ENCODE data around the gene NUDT16L1.

Gene NUDT16L1

GRCh38 chr16:4694642-4695451, 1.5 kb downstream of the NUDT16L1 start:
- peaks cover 14% of the 10 kb centered on the region for H3K4me1 Mint-ChIP-seq
- H3K36me3 Mint-ChIP-seq = peaks cover 63% of the 10 kb centered on the region
- DNase-seq (ENCODE audit: low spot score in 2 of 2) (peak in 1 of 2 donors; percentile 52), ATAC-seq (no peak)
- peak overlapping the region; percentile 73 for H3K4me3 Mint-ChIP-seq
- H3K27ac Mint-ChIP-seq = peak overlapping the region; percentile 45
- no peaks in the 10 kb centered on the region for H3K9me3 Mint-ChIP-seq

- H3K4me3 Mint-ChIP-seq = peak overlapping the region; percentile 73
- H3K4me1 Mint-ChIP-seq = peaks cover 14% of the 10 kb centered on the region
- no peak for ATAC-seq
- peak overlapping the region; percentile 45 for H3K27ac Mint-ChIP-seq
- peaks cover 66% of the 10 kb centered on the region for H3K36me3 Mint-ChIP-seq
- no peaks in the 10 kb centered on the region for H3K9me3 Mint-ChIP-seq
- DNase-seq (ENCODE audit: low spot score in 2 of 2) = peak in 1 of 2 donors; percentile 46
These were observed 2.3 kb downstream of the NUDT16L1 start for GRCh38 chr16:4695473-4696171.

DNA sequence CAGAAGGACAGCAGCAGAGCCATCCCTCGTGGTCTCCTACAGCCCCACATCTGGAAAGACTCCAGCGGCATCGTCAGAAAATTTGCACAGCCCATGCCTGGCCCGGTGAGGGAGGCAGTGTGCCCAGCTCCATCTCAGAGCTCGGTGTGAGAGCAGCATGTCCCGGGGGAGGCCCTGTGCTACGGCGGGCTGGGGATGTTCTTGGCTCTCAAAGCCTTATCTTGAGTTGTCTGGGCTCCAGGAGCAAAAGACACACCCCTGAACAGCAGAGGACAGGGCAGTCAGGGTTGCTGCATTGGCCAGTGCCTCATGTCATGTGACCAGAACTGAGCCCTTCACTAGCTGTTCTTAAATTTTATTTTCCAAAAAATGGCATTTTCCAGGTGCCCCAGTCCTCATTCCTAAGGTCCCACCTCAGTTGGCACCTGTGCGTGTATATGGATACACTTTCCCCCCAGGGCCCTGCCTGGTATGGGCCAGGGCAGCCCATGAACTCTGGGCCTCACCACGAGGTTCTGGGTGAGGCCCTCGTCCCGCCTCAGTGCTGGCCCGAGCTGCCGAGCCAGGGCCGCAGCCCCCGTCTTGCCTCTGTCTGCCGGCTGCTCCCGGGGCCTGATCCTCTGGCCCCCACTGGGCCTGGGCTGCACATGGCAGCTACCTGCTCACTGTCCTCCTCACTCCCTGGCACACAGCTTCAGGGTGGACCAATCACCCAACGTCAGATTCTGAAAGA, 3.0 kb downstream of the NUDT16L1 start:
- H3K36me3 Mint-ChIP-seq = peaks cover 59% of the 10 kb centered on the region
- H3K4me1 Mint-ChIP-seq = peaks cover 11% of the 10 kb centered on the region
- H3K27ac Mint-ChIP-seq = peak overlapping the region; percentile 45
- H3K9me3 Mint-ChIP-seq = no peaks in the 10 kb centered on the region
- ATAC-seq = no peak
- DNase-seq (ENCODE audit: low spot score in 2 of 2) = no peak
- H3K4me3 Mint-ChIP-seq = no peak overlapping the region

GRCh38 chr16:4696905-4697847, 3.8 kb downstream of the NUDT16L1 start:
- H3K27ac Mint-ChIP-seq = peak overlapping the region; percentile 45
- DNase-seq (ENCODE audit: low spot score in 2 of 2) (no peak), ATAC-seq (no peak)
- peaks cover 8% of the 10 kb centered on the region for H3K4me1 Mint-ChIP-seq
- no peak overlapping the region for H3K4me3 Mint-ChIP-seq
- no peaks in the 10 kb centered on the region for H3K9me3 Mint-ChIP-seq
- H3K36me3 Mint-ChIP-seq = peaks cover 63% of the 10 kb centered on the region

DNA sequence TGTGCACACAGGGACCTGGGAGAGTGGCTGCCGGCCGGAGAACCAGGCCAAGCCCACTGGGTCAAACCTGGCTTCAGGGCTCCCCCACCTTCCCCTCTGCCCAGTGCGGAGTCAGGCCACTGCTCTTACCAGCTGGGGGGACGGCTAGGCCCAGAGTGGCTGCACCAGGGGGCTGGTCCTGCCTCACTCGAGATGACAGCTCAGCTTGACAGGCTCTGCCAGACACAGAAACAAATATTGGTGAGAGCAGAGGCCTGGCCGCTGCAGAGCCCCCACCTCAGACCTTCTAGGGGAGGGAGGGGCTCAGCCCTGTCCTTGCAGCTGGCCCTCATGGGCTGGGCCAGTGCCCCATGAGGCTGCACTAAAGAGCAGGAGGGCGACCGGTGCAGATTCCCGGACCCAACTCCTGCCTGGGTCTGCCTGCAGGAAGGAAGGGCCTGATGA, 4.5 kb downstream of the NUDT16L1 start:
- Mint-ChIP-seq H3K4me3 (no peak overlapping the region), H3K27ac (no peak overlapping the region), H3K36me3 (peaks cover 59% of the 10 kb centered on the region), H3K9me3 (no peaks in the 10 kb centered on the region), H3K4me1 (peaks cover 8% of the 10 kb centered on the region)
- DNase-seq (ENCODE audit: low spot score in 2 of 2) (no peak), ATAC-seq (no peak)

DNA sequence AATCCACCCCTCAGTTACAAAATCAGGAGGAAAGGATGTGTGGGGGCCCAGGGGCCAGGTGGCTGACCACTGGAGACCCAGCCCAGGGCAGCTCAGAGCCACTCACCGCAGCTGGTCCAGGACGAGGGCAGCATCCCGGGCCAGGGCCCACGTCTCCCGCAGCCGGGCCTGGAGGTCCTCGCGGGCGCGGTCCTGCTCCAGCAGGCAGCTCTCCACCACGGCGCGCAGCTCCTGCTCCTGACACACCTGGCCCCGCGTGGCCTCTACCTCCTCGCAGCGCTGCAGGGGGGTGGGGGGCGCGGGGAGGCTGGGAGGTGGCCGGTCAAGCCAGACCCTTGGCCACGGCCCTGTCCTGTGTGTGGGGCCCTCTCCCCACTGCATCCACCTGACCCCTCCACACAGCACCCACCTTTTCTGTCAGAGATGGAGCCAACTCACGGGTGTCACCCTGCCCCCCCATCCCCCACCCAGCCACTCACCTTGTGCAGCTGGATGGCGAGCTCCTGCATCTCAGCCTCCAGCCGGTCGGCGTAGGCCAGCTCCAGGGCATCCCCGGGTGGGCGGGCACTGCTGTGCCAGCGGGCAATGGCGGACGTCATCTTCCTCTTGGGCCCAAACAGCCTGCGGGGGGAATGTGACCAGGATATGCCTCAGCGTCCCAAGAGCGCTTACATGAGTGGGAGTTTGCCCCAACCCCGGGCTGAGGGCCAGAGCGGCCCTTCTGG, 5.1 kb downstream of the NUDT16L1 start:
- Mint-ChIP-seq H3K4me3 (no peak overlapping the region), H3K27ac (no peak overlapping the region), H3K9me3 (no peaks in the 10 kb centered on the region), H3K4me1 (peaks cover 8% of the 10 kb centered on the region), H3K36me3 (peaks cover 53% of the 10 kb centered on the region)
- ATAC-seq (no peak), DNase-seq (ENCODE audit: low spot score in 2 of 2) (no peak)

DNA sequence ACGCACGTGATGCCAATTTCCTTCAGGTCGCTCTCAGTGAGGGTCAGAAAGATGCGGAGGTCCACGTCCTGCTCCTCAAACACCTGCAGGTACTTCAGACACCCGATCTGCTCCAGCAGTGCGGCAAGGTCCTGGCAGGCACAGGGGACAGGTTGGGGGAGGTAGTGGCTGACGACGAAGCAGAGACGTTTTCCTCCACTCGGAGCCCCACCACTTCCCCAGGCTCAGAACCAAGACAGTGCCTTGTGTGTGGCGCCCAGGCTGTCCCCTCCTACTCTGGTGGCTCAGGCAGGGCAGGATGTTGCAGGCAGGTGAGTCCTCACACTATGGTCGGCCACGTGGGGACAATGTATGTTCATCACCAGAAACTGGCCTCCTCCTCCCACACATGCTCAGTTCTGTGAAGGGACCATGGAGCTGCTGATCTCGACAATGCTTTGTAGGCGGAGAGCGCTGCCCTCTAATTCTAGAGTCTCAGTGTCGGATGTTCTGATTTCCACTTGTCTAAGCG, 5.7 kb downstream of the NUDT16L1 start:
- Mint-ChIP-seq H3K9me3 (no peaks in the 10 kb centered on the region), H3K4me3 (no peak overlapping the region), H3K27ac (peak overlapping the region; percentile 34), H3K4me1 (peaks cover 8% of the 10 kb centered on the region), H3K36me3 (peaks cover 51% of the 10 kb centered on the region)
- ATAC-seq (no peak), DNase-seq (ENCODE audit: low spot score in 2 of 2) (no peak)

- H3K27ac Mint-ChIP-seq = no peak overlapping the region
- H3K9me3 Mint-ChIP-seq = no peaks in the 10 kb centered on the region
- H3K36me3 Mint-ChIP-seq = peaks cover 48% of the 10 kb centered on the region
- DNase-seq (ENCODE audit: low spot score in 2 of 2) (no peak), ATAC-seq (peak; percentile 74)
- H3K4me3 Mint-ChIP-seq = no peak overlapping the region
- peaks cover 2% of the 10 kb centered on the region for H3K4me1 Mint-ChIP-seq
These were observed 7.1 kb downstream of the NUDT16L1 start for GRCh38 chr16:4700380-4700996.

DNA sequence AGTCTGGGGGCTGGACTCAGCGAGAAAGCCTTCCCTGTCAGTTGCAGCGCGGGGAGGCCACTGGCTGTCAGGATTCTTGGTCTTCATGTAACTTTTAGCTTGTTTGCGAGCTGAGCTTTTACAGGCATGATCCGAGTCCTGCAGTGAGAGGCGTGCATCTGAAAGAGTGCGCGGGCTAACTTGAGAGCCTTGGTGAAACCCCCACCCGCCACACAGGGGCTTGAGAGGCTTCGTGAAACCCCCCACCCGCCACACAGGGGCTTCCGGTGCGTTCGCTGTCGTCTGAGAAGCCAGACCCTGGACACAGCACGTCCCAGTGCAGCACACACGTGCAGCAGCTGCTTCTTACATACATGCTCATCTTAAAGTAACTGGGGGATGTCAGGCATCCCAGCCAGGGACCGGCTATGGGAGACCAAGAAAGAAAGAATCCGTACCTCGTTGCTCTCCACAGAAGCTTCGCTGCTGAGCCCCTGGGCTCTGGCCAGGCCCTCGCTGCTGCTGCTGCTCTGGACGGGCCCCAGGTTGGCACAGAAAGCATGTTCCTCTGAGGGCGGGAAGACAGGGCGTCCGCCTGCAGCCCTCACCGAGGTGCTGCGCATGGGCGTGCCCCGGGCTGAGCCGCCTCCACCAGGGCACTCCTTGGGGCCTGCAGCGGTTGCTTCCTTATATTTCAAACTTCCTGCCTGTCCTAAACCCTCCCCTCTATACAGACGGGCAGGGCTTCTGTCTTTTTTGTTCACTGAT, 7.8 kb downstream of the NUDT16L1 start:
- Mint-ChIP-seq H3K9me3 (no peaks in the 10 kb centered on the region), H3K4me3 (no peak overlapping the region), H3K4me1 (no peaks in the 10 kb centered on the region), H3K27ac (peak overlapping the region; percentile 48), H3K36me3 (peaks cover 48% of the 10 kb centered on the region)
- no peak for DNase-seq (ENCODE audit: low spot score in 2 of 2)
- no peak for ATAC-seq

DNA sequence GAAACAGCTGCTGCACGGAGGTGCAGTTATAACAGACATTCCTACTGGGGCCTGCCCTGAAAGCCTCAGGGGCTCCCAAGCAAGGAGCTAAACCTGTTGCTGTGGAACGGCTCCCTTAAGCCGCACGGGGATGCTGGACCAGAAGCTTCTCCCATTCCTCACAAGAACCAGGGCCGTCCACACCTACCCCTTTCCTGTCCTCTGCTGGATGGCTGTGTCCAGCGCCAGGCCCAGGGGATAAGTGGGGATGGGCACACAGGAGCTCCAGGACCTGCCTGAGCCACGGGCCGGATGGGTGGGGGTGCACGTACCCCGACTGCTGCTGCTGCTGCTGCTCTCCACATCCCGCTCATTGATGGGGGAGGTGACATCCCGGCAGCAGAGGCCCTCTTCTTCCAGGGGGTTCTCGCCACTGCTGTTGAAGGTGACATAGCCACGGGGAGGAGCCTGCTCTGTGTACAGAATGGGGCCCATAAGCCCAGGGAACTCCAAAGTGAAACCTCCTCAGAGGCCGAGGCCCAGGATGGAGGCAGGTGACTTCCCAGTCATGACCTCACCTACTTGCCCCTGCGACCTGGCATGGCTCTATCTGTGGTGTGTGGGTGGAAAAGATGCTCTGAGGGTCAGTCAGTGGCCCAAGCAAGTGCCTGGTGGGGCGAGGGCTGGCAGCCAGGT, 8.6 kb downstream of the NUDT16L1 start:
- Mint-ChIP-seq H3K4me3 (no peak overlapping the region), H3K9me3 (no peaks in the 10 kb centered on the region), H3K27ac (peak overlapping the region; percentile 37), H3K4me1 (peaks cover 4% of the 10 kb centered on the region), H3K36me3 (peaks cover 46% of the 10 kb centered on the region)
- ATAC-seq (no peak), DNase-seq (ENCODE audit: low spot score in 2 of 2) (no peak)

GRCh38 chr16:4702466-4702808, 9.1 kb downstream of the NUDT16L1 start:
- H3K9me3 Mint-ChIP-seq = no peaks in the 10 kb centered on the region
- ATAC-seq = no peak
- DNase-seq (ENCODE audit: low spot score in 2 of 2) = no peak
- H3K4me3 Mint-ChIP-seq = no peak overlapping the region
- H3K36me3 Mint-ChIP-seq = peaks cover 48% of the 10 kb centered on the region
- peaks cover 6% of the 10 kb centered on the region for H3K4me1 Mint-ChIP-seq
- peak overlapping the region; percentile 37 for H3K27ac Mint-ChIP-seq

DNA sequence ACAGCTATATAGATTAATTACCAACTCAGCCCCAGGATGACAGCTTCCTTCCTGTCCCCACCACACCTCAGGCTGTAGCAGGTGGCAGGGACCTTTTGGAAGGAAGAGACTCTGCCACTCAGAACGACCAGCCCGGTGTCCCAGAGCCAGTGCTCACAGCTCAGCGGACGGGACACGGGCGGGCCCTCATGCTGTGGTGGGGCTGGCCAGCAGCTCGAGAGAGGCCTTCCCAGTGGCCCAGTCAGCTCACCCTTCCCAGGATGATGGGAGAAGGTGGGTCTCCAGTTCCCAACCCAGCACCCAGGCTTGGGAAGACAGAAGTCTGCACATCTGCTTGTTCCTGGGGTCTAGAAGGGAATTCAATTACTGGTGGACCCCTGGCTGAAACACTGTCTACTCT, 10.5 kb downstream of the NUDT16L1 start:
- Mint-ChIP-seq H3K27ac (no peak overlapping the region), H3K36me3 (peaks cover 59% of the 10 kb centered on the region), H3K9me3 (no peaks in the 10 kb centered on the region), H3K4me1 (peaks cover 6% of the 10 kb centered on the region), H3K4me3 (no peak overlapping the region)
- no peak for DNase-seq (ENCODE audit: low spot score in 2 of 2)
- no peak for ATAC-seq

DNA sequence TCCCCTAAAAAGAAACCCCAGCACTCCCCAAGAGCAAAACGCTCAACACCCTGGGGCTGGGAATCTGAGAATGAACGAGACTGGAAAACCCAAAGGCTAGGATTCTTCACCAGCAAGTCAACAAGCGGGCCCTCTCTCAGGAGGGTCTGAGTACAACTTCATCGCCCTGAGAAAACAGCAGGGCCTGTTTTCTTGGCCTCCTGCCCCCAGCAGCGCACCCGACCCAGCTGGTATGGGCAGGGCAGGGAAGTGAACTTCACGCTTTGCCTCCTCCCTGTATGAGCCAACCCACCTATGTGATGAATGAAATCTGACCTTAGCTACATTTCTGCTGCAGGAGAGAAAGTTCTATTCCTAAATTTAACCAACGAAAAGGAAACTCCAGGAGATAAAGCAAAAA, 11.1 kb downstream of the NUDT16L1 start:
- H3K9me3 Mint-ChIP-seq = no peaks in the 10 kb centered on the region
- peaks cover 59% of the 10 kb centered on the region for H3K36me3 Mint-ChIP-seq
- ATAC-seq (no peak), DNase-seq (ENCODE audit: low spot score in 2 of 2) (no peak)
- H3K4me1 Mint-ChIP-seq = peaks cover 6% of the 10 kb centered on the region
- no peak overlapping the region for H3K27ac Mint-ChIP-seq
- no peak overlapping the region for H3K4me3 Mint-ChIP-seq
